Uterus (tissue), 4 donors: ENCODE measurements around the gene WDTC1. TPM values are rescaled to one million over a fixed set of nuclear protein-coding genes. Genes with fewer than 3 reads are reported as not detected.

Source experiments
- DNase-seq, 2 donors: peaks; one replicate each; pipeline ENCODE4 v3.0.0-alpha.2; 2019 to 2020
- H3K27ac ChIP-seq, 2 donors: fragments of 200-600 bp; sonication (generic); 1 replicate in 1 of 2; 2 replicates in 1 of 2; pipeline ENCODE4 v1.5.1; 2016 to 2018
- H3K27me3 ChIP-seq, 2 donors: fragments of 200-600 bp; sonication (generic); one replicate each; pipeline ENCODE4 v1.5.1; 2018 to 2019; ENCODE audit warnings: control low read depth in 1 of 2
- H3K36me3 ChIP-seq, 2 donors: fragments of 200-600 bp; sonication (generic); one replicate each; pipeline ENCODE4 v1.5.1; 2019; ENCODE audit warnings: control low read depth in 1 of 2
- H3K4me1 ChIP-seq, 2 donors: fragments of 200-600 bp; sonication (generic); one replicate each; pipeline ENCODE4 v1.5.1; 2018 to 2019; ENCODE audit warnings: control low read depth in 1 of 2
- H3K4me3 ChIP-seq, 2 donors: fragments of 200-600 bp; sonication (generic); 1 replicate in 1 of 2; 2 replicates in 1 of 2; pipeline ENCODE4 v1.5.1; 2018 to 2019; ENCODE audit warnings: mild to moderate bottlenecking in 1 of 2
- H3K9me3 ChIP-seq, 2 donors: fragments of 200-600 bp; sonication (generic); one replicate each; pipeline ENCODE4 v1.5.1; 2019; ENCODE audit warnings: control low read depth in 1 of 2
- POLR2A ChIP-seq, 2 donors: fragments of 450-650 bp; IDR thresholded peaks; one replicate each; pipeline ENCODE4 v1.6.1; 2016; ENCODE audit warnings: antibody characterized with exemption in 2 of 2, mild to moderate bottlenecking in 1 of 2, moderate library complexity in 1 of 2
- intact Hi-C: fragments of 100-400 bp; cut with DNase I; formaldehyde crosslinking; loops from one replicate; pipeline ENCODE4 v1.15.1; 2023; ENCODE audit warnings: low total_unique reads
- total RNA-seq, 4 donors: library from RNA; depleted of rRNA in 3 of 4; stranded (reverse); fragments of >200 nt in 3 of 4; gene quantifications; one replicate each; pipeline versions ENCODE4 v1.1.0 to v1.2.4, GENCODE V29; 2014 to 2023
- TF ChIP-seq, protein P1 (sequence below), 4 experiments: fragments of 200-600 bp in 2 of 4; fragments of 450-650 bp in 2 of 4; sonication (generic) in 2 of 4; IDR thresholded peaks; one replicate each; pipeline ENCODE4 v1.5.1; 2016 to 2019; ENCODE audit warnings: antibody characterized with exemption in 4 of 4, mild to moderate bottlenecking in 2 of 4, moderate library complexity in 1 of 4
- donor health status: DM: yes; HTN: yes; CAD: no.

WDTC1 gene
- total RNA-seq, 4 donors from 2014 or later, result 5.6 to 45.8 (median 34.2) TPM

DNA sequence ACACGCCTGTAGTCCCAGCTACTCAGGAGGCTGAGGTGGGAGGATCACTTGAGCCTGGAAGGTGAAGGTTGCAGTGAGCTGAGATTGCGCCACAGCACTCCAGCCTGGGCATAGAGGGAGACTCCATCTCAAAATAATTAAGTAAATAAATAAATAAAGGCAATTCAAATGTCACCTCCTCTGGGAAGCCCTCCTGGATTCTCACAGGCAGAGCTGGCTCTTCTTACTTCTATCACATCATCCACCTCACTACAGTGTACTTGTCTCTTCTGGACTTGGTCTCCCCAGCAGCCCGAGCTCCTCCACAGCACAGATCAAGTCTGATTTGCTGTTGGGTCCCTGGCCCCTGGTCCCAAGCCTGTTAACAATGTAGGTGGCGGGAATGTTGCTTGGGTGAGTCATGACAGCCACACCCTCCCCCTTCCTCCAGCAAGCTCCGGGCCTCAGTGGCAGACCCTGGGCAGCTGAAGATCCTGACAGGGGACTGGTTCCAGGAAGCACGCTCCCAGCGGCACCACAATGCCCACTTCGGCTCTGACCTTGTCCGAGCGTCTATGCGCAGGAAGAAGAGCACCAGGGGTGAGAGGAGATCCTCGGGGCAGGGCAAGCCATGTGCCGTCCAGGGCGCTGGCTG is 112.7 kb downstream of the WDTC1 start:
- H3K9me3 ChIP-seq, result no peaks in the 10 kb centered on the region
- DNase-seq, result no peak
- intact Hi-C loops, result no loop called here

DNA sequence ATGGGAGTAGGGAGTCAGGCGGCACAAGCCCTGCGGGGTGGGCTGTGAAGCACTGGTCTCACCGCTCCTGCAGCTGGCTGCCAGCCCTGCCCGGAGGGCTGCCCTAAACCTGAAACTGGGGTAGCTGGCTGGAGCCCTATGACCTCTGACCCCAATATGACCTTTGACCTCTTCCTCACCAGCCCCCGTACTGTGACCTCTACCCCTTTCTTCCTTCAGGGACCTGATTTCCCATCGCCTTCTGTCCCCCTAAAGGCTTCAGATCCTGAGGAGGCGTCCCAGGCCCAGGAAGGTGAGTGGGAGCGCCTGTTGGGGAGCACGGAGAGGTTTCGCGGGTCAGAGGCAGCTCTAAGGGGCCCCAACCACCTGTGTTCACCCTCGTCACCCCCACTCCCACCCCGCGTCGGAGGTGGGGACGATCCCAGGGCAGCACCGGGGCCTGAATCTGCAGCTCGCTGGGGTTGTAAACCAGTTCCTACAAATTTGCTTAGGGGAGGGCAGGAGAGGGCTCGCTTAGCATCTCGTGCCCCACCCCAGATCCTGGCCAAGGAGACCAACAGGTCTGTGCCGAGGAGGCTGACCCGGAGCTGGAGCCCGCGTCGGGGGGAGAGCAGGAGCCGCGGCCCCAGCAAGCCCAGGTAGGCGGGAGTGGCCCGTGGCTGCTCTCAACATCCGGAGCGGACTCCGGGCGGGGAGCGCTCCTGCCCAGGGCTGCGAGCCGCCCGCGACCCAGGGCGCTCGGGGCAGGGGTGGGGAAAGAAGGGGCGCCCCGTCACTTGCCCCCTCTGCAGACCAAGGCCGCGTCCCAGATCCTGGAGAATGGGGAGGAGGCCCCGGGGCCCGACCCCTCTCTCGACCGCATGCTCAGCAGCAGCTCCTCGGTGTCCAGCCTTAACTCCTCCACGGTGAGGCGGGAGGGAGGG is 114.7 kb downstream of the WDTC1 start:
- no peak for DNase-seq
- Histone ChIP-seq H3K4me3 (peak overlapping the region; percentile 3 to 32), H3K9me3 (no peaks in the 10 kb centered on the region), H3K4me1 (no peaks in the 10 kb centered on the region), H3K36me3 (no peaks in the 10 kb centered on the region), H3K27me3 (peaks cover 0 to 4% of the 10 kb centered on the region in 2 donors), H3K27ac (no peak overlapping the region)
- TF ChIP-seq POLR2A (IDR thresholded peaks at IDR 0.05), result no peak
- TF ChIP-seq, protein P1, sequence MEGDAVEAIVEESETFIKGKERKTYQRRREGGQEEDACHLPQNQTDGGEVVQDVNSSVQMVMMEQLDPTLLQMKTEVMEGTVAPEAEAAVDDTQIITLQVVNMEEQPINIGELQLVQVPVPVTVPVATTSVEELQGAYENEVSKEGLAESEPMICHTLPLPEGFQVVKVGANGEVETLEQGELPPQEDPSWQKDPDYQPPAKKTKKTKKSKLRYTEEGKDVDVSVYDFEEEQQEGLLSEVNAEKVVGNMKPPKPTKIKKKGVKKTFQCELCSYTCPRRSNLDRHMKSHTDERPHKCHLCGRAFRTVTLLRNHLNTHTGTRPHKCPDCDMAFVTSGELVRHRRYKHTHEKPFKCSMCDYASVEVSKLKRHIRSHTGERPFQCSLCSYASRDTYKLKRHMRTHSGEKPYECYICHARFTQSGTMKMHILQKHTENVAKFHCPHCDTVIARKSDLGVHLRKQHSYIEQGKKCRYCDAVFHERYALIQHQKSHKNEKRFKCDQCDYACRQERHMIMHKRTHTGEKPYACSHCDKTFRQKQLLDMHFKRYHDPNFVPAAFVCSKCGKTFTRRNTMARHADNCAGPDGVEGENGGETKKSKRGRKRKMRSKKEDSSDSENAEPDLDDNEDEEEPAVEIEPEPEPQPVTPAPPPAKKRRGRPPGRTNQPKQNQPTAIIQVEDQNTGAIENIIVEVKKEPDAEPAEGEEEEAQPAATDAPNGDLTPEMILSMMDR (IDR thresholded peaks at IDR 0.05), result no peak
- intact Hi-C loops, result no loop called here

More for the DNA sequence above, 112.7 kb downstream of the WDTC1 start:
- TF ChIP-seq, protein P1 (IDR thresholded peaks at IDR 0.05), result no peak
- no peak for TF ChIP-seq POLR2A (IDR thresholded peaks at IDR 0.05)
- Histone ChIP-seq H3K4me1 (no peaks in the 10 kb centered on the region), H3K36me3 (no peaks in the 10 kb centered on the region), H3K4me3 (no peak overlapping the region), H3K27me3 (peaks cover 0 to 4% of the 10 kb centered on the region in 2 donors), H3K27ac (no peak overlapping the region)

DNA sequence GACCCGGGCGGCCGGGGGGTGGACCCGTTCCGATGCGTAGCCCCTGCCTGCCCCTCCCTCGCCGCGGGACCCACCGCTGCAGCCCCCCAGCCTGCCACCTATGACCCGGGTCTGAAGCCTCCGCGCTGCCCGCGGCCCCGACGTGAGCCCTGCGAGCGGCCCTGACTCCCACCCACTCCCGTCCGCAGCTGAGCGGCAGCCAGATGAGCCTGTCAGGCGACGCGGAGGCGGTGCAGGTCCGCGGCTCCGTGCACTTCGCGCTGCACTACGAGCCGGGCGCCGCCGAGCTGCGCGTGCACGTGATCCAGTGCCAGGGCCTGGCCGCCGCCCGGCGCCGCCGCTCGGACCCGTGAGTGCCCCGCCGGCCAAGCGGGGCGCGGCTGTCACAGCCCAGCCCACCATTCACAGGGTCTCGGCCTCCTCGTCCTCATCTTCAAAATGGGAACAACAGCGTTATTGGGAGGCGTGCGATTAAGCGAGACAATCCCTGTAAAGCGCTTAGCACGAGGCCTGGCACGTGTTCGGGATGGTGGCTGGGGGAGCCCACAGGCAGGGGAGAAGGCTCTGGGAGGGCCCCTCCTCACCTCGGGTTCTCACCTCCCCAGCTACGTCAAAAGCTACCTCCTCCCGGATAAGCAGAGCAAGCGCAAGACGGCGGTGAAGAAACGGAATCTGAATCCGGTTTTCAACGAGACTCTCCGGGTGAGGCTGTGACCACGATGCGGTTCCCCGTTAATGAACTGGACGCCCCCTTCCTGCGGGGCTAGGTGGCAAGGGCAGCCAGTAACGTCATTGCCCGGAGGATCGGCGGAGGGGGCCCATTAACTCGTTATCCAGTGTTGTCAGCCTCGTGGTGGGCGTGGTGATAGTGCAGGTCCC is 115.6 kb downstream of the WDTC1 start:
- no peak overlapping the region for H3K27ac ChIP-seq
- peak overlapping the region; percentile 3 to 32 for H3K4me3 ChIP-seq
- TF ChIP-seq, protein P1 (IDR thresholded peaks at IDR 0.05), result no peak
- TF ChIP-seq POLR2A (IDR thresholded peaks at IDR 0.05), result no peak
- H3K4me1 ChIP-seq, result no peaks in the 10 kb centered on the region
- H3K27me3 ChIP-seq, result peaks cover 0 to 4% of the 10 kb centered on the region in 2 donors
- H3K36me3 ChIP-seq, result no peaks in the 10 kb centered on the region
- H3K9me3 ChIP-seq, result no peaks in the 10 kb centered on the region
- intact Hi-C loops, result no loop called here
- DNase-seq, result peak in 1 of 2 donors; percentile 65

DNA sequence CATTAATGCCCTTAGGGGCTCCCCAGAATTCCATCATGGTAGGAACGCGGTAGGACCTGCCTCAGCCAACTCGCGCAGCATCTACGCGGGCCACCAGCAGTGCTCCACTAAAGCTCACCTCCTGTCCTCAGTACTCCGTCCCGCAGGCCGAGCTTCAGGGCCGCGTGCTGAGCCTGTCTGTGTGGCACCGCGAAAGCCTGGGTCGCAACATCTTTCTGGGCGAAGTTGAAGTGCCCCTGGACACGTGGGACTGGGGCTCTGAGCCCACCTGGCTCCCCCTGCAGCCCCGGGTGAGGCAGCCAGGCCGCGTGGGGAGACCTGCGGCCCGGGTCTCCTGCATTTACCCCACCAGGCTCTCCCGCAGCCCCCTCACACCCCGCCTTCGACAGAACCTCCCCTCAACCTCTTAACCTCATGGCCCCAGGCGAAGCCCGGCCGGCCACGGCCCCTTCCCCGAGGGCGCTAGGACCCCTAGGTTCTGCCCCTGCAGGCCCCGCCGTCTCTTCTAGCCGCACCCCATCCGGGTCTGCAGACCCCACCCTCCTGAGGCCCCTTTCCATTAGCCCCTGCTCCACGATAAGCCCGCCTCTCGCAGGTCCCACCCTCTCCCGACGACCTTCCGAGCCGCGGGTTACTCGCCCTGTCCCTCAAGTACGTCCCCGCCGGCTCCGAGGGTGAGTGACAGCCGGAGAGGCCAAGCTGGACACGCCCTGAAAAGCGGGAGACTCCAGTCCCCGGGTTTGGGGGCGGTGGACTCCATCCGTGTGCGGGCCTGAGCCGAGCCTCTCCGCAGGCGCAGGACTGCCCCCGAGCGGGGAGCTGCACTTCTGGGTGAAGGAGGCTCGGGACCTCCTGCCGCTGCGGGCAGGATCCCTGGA is 116.5 kb downstream of the WDTC1 start:
- H3K4me3 ChIP-seq, result no peak overlapping the region
- intact Hi-C loops, result no loop called here
- no peak for DNase-seq

More for the DNA sequence above, 116.5 kb downstream of the WDTC1 start:
- TF ChIP-seq, protein P1 (IDR thresholded peaks at IDR 0.05), result no peak
- Histone ChIP-seq H3K27ac (no peak overlapping the region), H3K9me3 (no peaks in the 10 kb centered on the region), H3K27me3 (peaks cover 0 to 4% of the 10 kb centered on the region in 2 donors), H3K4me1 (no peaks in the 10 kb centered on the region), H3K36me3 (no peaks in the 10 kb centered on the region)
